D721Med (cell line): Measurements from ENCODE around the gene FKBP11.

Experiments used
- DNase-seq: peaks from one replicate; pipeline ENCODE4 v3.0.0; 2011; ENCODE audit warnings: low spot score; ENCODE audit not compliant: insufficient read length
- FAIRE-seq: peaks from 2 replicates; lab custom pipeline; 2011; peaks lifted over from hg19 to GRCh38; lab: Jason Lieb, UNC
- CTCF ChIP-seq: IDR thresholded peaks from 2 replicates; pipeline ENCODE4 v1.5.1; 2012; ENCODE audit warnings: mild to moderate bottlenecking, control low read depth; ENCODE audit not compliant: insufficient read depth; ENCODE audit errors: missing control alignments

FKBP11 gene

GRCh38 chr12:48961801-48962200, 36.5 kb upstream of the FKBP11 start:
- no peak for FAIRE-seq
- TF ChIP-seq CTCF: no peak
- no peak for DNase-seq

GRCh38 chr12:48961331-48961730, 36.0 kb upstream of the FKBP11 start:
- FAIRE-seq: no peak

GRCh38 chr12:48960834-48961233, 35.5 kb upstream of the FKBP11 start:
- no peak for TF ChIP-seq CTCF
- DNase-seq: no peak
- no peak for FAIRE-seq

More at GRCh38 chr12:48961331-48961730, 36.0 kb upstream of the FKBP11 start:
- TF ChIP-seq CTCF: no peak
- no peak for DNase-seq

GRCh38 chr12:48958049-48958388, 32.7 kb upstream of the FKBP11 start:
- no peak for FAIRE-seq
- no peak for DNase-seq
- no peak for TF ChIP-seq CTCF

- DNase-seq: peak; percentile 91
- TF ChIP-seq CTCF: no peak
- FAIRE-seq: no peak
These were observed 32.1 kb upstream of the FKBP11 start, which contains the start of gene ARF3 for GRCh38 chr12:48957141-48958048. Gene ARF3 (minus strand): TSS chr12:48957487. CDS start chr12:48941095, 16,392 bp downstream.

- DNase-seq (no peak), FAIRE-seq (no peak)
- no peak for TF ChIP-seq CTCF
These were observed 31.2 kb upstream of the FKBP11 start for GRCh38 chr12:48956279-48957140.
